Activated T-cell treated with anti-CD3 and anti-CD28 coated beads, Interleukin-2, amount 50 U/mL, for 1 hour (primary cell): ENCODE results near the gene SPTBN4.
"Not testable (repeated sequence)": the region's sequence is repeated elsewhere in the genome, so short reads cannot be mapped to it uniquely, and the experiment has no call there.

Experiments used
- DNase-seq: peaks from one replicate; pipeline ENCODE4 v3.0.0-alpha.2; 2020

Gene SPTBN4

GRCh38 chr19:40466985-40467734, at the start of gene SPTBN4:
SPTBN4 (plus strand) TSS chr19:40467001; CDS start chr19:40472622, 5,621 bp downstream.
- no peak for DNase-seq

GRCh38 chr19:40417643-40417981, 49.2 kb upstream of the SPTBN4 start:
- no peak for DNase-seq

- DNase-seq: no peak
These were observed 48.8 kb upstream of the SPTBN4 start for GRCh38 chr19:40418040-40418439.

GRCh38 chr19:40419066-40419612, 47.7 kb upstream of the SPTBN4 start:
- DNase-seq: no peak

- DNase-seq: no peak
These were observed 47.0 kb upstream of the SPTBN4 start for GRCh38 chr19:40419780-40420179.

- DNase-seq: no peak
These were observed 46.4 kb upstream of the SPTBN4 start for GRCh38 chr19:40420451-40420765.

GRCh38 chr19:40420766-40421765, 45.7 kb upstream of the SPTBN4 start:
- DNase-seq: peak; percentile 79

GRCh38 chr19:40421993-40422747, 44.6 kb upstream of the SPTBN4 start:
- DNase-seq: no peak

GRCh38 chr19:40422748-40423566, 43.8 kb upstream of the SPTBN4 start:
- DNase-seq: no peak

GRCh38 chr19:40423938-40424337, 42.9 kb upstream of the SPTBN4 start:
- DNase-seq: no peak

- peak; percentile 45 for DNase-seq
These were observed 42.0 kb upstream of the SPTBN4 start for GRCh38 chr19:40424637-40425449.

- peak; percentile 100 for DNase-seq
These were observed 41.1 kb upstream of the SPTBN4 start, which contains the start of gene SERTAD1 for GRCh38 chr19:40425450-40426287. SERTAD1 (minus strand) TSS chr19:40425992; CDS start chr19:40423546, 2,446 bp downstream.

- DNase-seq: not testable (repeated sequence)
These were observed 38.6 kb upstream of the SPTBN4 start for GRCh38 chr19:40428197-40428596.

- not testable (repeated sequence) for DNase-seq
These were observed 36.6 kb upstream of the SPTBN4 start for GRCh38 chr19:40430242-40430641.

GRCh38 chr19:40431698-40432097, 35.1 kb upstream of the SPTBN4 start:
- no peak for DNase-seq

- DNase-seq: not testable (repeated sequence)
These were observed 34.0 kb upstream of the SPTBN4 start for GRCh38 chr19:40432760-40433159.

- DNase-seq: peak; percentile 57
These were observed 33.2 kb upstream of the SPTBN4 start for GRCh38 chr19:40433391-40434216.

- DNase-seq: no peak
These were observed 28.5 kb upstream of the SPTBN4 start for GRCh38 chr19:40438284-40438683.

GRCh38 chr19:40441719-40442253, 25.0 kb upstream of the SPTBN4 start:
- no peak for DNase-seq
